ENCODE results near the gene SLC18A2.

- TF ChIP-seq CTCF (IDR thresholded peaks at IDR 0.05; ENCODE audit: low read depth, low read length) (no peak), EZH2phosphoT487 (IDR thresholded peaks at IDR 0.05; ENCODE audit: low read depth) (no peak)
Measured at GRCh38 chr10:117237401-117237991, 3.4 kb upstream of the SLC18A2 start.
